Adipocyte (in vitro differentiated cells): Measurements from ENCODE around the gene RCL1.

ENCODE experiments used
- DNase-seq: peaks from one replicate; pipeline ENCODE4 v3.0.0-alpha.2; 2015; ENCODE audit warnings: low read depth
- H3K27me3 ChIP-seq: replicated peaks from 2 replicates; pipeline ENCODE4 v1.7.0; 2013; ENCODE audit warnings: mild to moderate bottlenecking, low read length, moderate library complexity; ENCODE audit not compliant: control insufficient read depth, insufficient read depth
- H3K36me3 ChIP-seq: 2 replicates; pipeline ENCODE4 v1.7.0; 2013; ENCODE audit warnings: low read length, mild to moderate bottlenecking, moderate library complexity; ENCODE audit not compliant: control insufficient read depth, insufficient read depth, severe bottlenecking
- H3K4me1 ChIP-seq: 2 replicates; pipeline ENCODE4 v1.7.0; 2013; ENCODE audit warnings: mild to moderate bottlenecking, low read length, moderate library complexity; ENCODE audit not compliant: control insufficient read depth, insufficient read depth
- H3K4me3 ChIP-seq: 2 replicates; pipeline ENCODE4 v1.7.0; 2013; ENCODE audit warnings: mild to moderate bottlenecking, low read length, moderate library complexity
- H3K9ac ChIP-seq: 2 replicates; pipeline ENCODE4 v1.7.0; 2013; ENCODE audit warnings: mild to moderate bottlenecking, low read length, moderate library complexity
- H3K9me3 ChIP-seq: 2 replicates; pipeline ENCODE4 v1.7.0; 2013; ENCODE audit warnings: mild to moderate bottlenecking, low read length, moderate library complexity; ENCODE audit not compliant: control insufficient read depth

RCL1 gene

GRCh38 chr9:4850603-4851310 is 58.0 kb downstream of the RCL1 start:
- H3K9me3 ChIP-seq, result no peaks in the 10 kb centered on the region
- H3K4me3 ChIP-seq, result no peak overlapping the region
- no peak for DNase-seq
- peaks cover 39% of the 10 kb centered on the region for H3K36me3 ChIP-seq
- H3K4me1 ChIP-seq, result peaks cover 29% of the 10 kb centered on the region
- H3K27me3 ChIP-seq, result no peaks in the 10 kb centered on the region
- peak overlapping the region; percentile 36 for H3K9ac ChIP-seq

DNA sequence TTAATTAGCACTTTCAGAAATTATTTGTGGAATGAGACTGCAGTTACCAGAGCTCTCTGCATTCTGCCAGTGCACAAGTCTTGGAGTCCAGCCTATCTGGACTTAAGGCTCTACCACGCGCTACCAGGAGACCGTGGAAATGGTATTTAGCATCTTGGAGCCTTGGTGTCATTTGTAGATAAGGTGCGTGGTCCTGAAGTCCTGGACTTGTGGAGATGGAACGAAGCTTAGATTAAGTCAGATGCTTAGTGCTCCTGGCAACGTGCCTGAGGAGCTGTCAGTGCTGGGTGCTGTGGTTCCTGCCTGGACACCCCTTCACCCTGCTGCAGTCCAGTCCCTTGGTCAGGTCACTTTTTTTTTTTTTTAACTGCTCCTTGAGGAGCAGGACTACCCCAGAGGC is 59.7 kb downstream of the RCL1 start:
- no peak overlapping the region for H3K4me3 ChIP-seq
- no peaks in the 10 kb centered on the region for H3K9me3 ChIP-seq
- no peak overlapping the region for H3K9ac ChIP-seq
- H3K4me1 ChIP-seq, result peaks cover 46% of the 10 kb centered on the region
- peaks cover 37% of the 10 kb centered on the region for H3K36me3 ChIP-seq
- DNase-seq, result no peak
- H3K27me3 ChIP-seq, result no peaks in the 10 kb centered on the region

- Histone ChIP-seq H3K36me3 (peaks cover 40% of the 10 kb centered on the region), H3K4me3 (no peak overlapping the region), H3K9me3 (no peaks in the 10 kb centered on the region), H3K4me1 (peaks cover 46% of the 10 kb centered on the region), H3K27me3 (no peaks in the 10 kb centered on the region), H3K9ac (peak overlapping the region; percentile 55)
- no peak for DNase-seq
These were observed 61.5 kb downstream of the RCL1 start for GRCh38 chr9:4854265-4854590.

GRCh38 chr9:4855841-4856240 is 63.1 kb downstream of the RCL1 start:
- Histone ChIP-seq H3K4me3 (no peak overlapping the region), H3K4me1 (peaks cover 41% of the 10 kb centered on the region), H3K36me3 (peaks cover 52% of the 10 kb centered on the region), H3K27me3 (no peaks in the 10 kb centered on the region), H3K9me3 (no peaks in the 10 kb centered on the region), H3K9ac (peak overlapping the region; percentile 64)
- peak; percentile 65 for DNase-seq

DNA sequence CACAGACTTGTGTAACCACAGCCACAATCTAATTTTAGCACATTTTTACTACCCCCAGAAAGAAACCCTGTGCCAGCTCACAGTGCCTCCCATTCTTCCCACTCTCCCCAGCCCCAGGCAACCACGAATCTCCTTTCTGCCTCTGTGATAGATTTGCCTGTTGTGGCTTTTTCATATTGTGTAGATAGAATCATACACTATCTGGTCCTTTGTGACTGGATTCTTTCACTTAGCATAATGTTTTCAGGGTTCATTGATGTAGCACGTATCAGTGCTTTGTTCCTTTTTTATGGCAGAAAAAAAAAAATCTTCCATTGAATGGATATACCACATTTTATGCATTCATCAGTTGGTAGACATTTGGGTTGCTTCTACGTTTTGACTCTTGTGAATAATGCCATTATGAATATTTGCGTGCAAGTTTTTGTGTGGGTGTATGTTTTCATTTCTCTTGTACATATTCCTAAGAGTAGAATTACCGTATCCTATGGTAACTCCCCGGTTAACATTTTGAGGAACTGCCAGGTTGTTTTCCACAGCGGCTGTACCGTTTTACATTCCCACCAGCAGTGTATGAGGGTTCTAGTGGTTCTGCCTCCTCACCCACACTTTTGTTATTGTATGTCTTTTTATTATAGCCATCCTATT is 64.5 kb downstream of the RCL1 start:
- Histone ChIP-seq H3K36me3 (peaks cover 56% of the 10 kb centered on the region), H3K4me1 (peaks cover 38% of the 10 kb centered on the region), H3K4me3 (no peak overlapping the region), H3K9ac (no peak overlapping the region), H3K27me3 (no peaks in the 10 kb centered on the region), H3K9me3 (no peaks in the 10 kb centered on the region)
- no peak for DNase-seq

GRCh38 chr9:4859035-4859434 is 66.3 kb downstream of the RCL1 start:
- peaks cover 45% of the 10 kb centered on the region for H3K4me1 ChIP-seq
- H3K36me3 ChIP-seq, result peaks cover 46% of the 10 kb centered on the region
- no peak for DNase-seq

GRCh38 chr9:4860383-4860782 is 67.6 kb downstream of the RCL1 start:
- no peak overlapping the region for H3K4me3 ChIP-seq
- DNase-seq, result no peak
- peaks cover 46% of the 10 kb centered on the region for H3K36me3 ChIP-seq
- peaks cover 34% of the 10 kb centered on the region for H3K4me1 ChIP-seq
- no peaks in the 10 kb centered on the region for H3K27me3 ChIP-seq
- no peaks in the 10 kb centered on the region for H3K9me3 ChIP-seq
- no peak overlapping the region for H3K9ac ChIP-seq

More at GRCh38 chr9:4859035-4859434, 66.3 kb downstream of the RCL1 start:
- Histone ChIP-seq H3K4me3 (no peak overlapping the region), H3K9ac (no peak overlapping the region), H3K27me3 (no peaks in the 10 kb centered on the region), H3K9me3 (no peaks in the 10 kb centered on the region)

GRCh38 chr9:4861145-4861544 is 68.4 kb downstream of the RCL1 start:
- Histone ChIP-seq H3K36me3 (peaks cover 46% of the 10 kb centered on the region), H3K9ac (no peak overlapping the region), H3K4me1 (peaks cover 26% of the 10 kb centered on the region), H3K9me3 (no peaks in the 10 kb centered on the region), H3K27me3 (no peaks in the 10 kb centered on the region), H3K4me3 (no peak overlapping the region)
- DNase-seq, result no peak

- Histone ChIP-seq H3K9ac (no peak overlapping the region), H3K4me1 (peaks cover 19% of the 10 kb centered on the region), H3K9me3 (no peaks in the 10 kb centered on the region), H3K27me3 (no peaks in the 10 kb centered on the region), H3K36me3 (peaks cover 43% of the 10 kb centered on the region), H3K4me3 (no peak overlapping the region)
- no peak for DNase-seq
These were observed 69.2 kb downstream of the RCL1 start for GRCh38 chr9:4861736-4862451.

DNA sequence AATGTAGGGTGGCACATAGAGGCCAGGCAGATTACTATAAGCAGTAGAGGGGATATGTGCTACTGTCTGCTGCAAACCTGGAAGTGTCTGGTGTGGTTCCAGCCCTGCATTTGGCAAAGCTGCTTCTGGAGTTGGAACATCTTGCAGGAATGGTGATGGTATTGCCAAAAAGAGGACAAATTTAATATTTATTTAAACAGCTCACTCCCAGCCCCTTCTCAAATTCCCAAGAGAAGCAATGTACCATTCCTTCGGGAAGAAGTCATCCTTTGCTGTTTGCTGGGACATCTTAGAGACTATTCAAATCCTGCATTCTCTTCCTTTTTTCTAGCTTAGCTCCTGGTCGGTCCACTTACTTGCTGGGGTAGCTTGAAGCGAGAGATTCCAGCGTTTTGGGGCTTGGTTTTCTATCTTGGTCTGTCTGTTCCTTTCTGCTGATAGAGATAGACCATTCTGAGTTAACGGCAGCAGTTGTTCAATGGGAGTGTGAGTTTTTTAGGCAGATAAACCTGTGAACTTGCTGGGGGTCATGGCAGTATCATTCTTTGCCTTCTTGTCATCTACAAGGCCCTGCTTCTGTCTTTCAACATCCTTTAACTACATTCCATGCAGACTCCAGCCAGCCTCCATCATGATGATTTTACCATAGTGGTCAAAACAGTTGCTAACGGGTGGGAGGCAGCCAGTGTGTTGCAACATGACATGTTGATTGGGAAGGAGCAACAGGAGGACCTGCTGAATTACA is 69.9 kb downstream of the RCL1 start:
- Histone ChIP-seq H3K9me3 (no peaks in the 10 kb centered on the region), H3K9ac (no peak overlapping the region), H3K27me3 (no peaks in the 10 kb centered on the region), H3K4me1 (peaks cover 14% of the 10 kb centered on the region), H3K4me3 (no peak overlapping the region), H3K36me3 (peaks cover 35% of the 10 kb centered on the region)
- DNase-seq, result no peak

- H3K36me3 ChIP-seq, result peaks cover 24% of the 10 kb centered on the region
- no peak overlapping the region for H3K4me3 ChIP-seq
- no peaks in the 10 kb centered on the region for H3K9me3 ChIP-seq
- no peak overlapping the region for H3K9ac ChIP-seq
- no peak for DNase-seq
- H3K4me1 ChIP-seq, result peaks cover 14% of the 10 kb centered on the region
- no peaks in the 10 kb centered on the region for H3K27me3 ChIP-seq
These were observed 71.5 kb downstream of the RCL1 start for GRCh38 chr9:4864234-4864661.
